HG02973 (cell line): ENCODE results near the gene ATG2A.
"Not testable (repeated sequence)": the region's sequence is repeated elsewhere in the genome, so short reads cannot be mapped to it uniquely, and the experiment has no call there.

Experiments used
- ATAC-seq: cut with Tn5 transposase; IDR thresholded peaks from one replicate; pipeline ENCODE4 v1.9.1; 2021; ENCODE audit warnings: moderate library complexity; ENCODE audit not compliant: unreplicated experiment

Gene ATG2A

GRCh38 chr11:64857485-64857884, 59.5 kb downstream of the ATG2A start:
- ATAC-seq: no peak

GRCh38 chr11:64856382-64857227, 60.4 kb downstream of the ATG2A start:
- ATAC-seq: no peak

- ATAC-seq: no peak
These were observed 61.3 kb downstream of the ATG2A start for GRCh38 chr11:64855596-64856304.

- no peak for ATAC-seq
These were observed 62.2 kb downstream of the ATG2A start for GRCh38 chr11:64854534-64855502.

GRCh38 chr11:64854157-64854533, 62.9 kb downstream of the ATG2A start:
- ATAC-seq: no peak

GRCh38 chr11:64853709-64854108, 63.3 kb downstream of the ATG2A start:
- no peak for ATAC-seq

GRCh38 chr11:64852804-64853509, 64.1 kb downstream of the ATG2A start:
- ATAC-seq: no peak

- peak; percentile 4 for ATAC-seq
These were observed 65.1 kb downstream of the ATG2A start for GRCh38 chr11:64851831-64852351.

GRCh38 chr11:64850979-64851567, 65.9 kb downstream of the ATG2A start:
- ATAC-seq: peak; percentile 56

GRCh38 chr11:64849598-64850356, 67.2 kb downstream of the ATG2A start:
- no peak for ATAC-seq

GRCh38 chr11:64848826-64849597, 68.0 kb downstream of the ATG2A start:
- no peak for ATAC-seq

GRCh38 chr11:64848214-64848825, 68.7 kb downstream of the ATG2A start:
- no peak for ATAC-seq

GRCh38 chr11:64846998-64847666, 69.9 kb downstream of the ATG2A start:
- ATAC-seq: no peak

- ATAC-seq: not testable (repeated sequence)
These were observed 71.3 kb downstream of the ATG2A start for GRCh38 chr11:64845776-64846129.

- ATAC-seq: no peak
These were observed 71.8 kb downstream of the ATG2A start for GRCh38 chr11:64845129-64845775.
